GM12891 (cell line): ENCODE measurements around the gene MLXIP.

ENCODE experiments used
- POLR2A ChIP-seq: IDR thresholded peaks from 2 replicates; pipeline ENCODE4 v1.6.1; 2011; ENCODE audit warnings: low read depth, low read length, control low read depth
- SPI1 ChIP-seq: IDR thresholded peaks from 2 replicates; pipeline ENCODE4 v1.6.1; 2011; ENCODE audit warnings: low read depth, low read length, control low read depth
- TAF1 ChIP-seq: IDR thresholded peaks from 2 replicates; pipeline ENCODE4 v1.6.1; 2011; ENCODE audit warnings: low read depth, low read length, control low read depth

DNA sequence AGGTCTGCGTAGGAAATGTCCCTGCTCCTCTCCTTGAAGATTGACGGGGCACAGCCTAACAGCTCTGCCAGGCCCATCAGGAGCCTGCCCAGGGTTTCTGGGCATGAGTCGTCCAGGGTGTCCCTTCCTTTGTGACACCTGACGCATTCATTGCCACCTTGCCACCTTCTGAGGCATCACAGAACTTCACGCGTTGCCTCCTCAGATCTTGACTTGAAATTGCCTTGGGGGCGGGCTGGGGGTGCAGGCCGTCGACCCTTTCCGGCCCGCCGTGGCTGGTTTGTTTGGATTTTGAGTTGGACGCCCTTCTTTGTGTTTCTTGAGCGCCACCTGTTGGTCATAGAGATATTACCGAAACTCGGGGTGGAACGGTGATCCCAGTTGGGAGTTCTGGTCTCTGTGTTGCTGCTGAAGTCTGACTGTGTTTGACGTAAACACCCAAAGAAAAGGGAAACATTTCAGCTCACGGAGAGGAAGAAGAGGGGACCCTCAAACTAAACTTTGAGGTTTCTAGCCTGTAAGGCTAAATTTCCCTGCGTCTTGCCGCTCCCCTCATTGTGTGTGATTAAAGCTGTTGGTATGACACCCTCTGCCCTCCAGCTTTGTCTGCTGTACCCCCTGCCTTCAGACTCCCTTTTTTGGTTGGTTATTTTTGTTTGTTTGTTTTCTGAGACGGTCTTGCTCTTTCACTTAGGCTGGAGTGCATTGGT is 44.6 kb downstream of the MLXIP start:
- TF ChIP-seq POLR2A = no peak
- TF ChIP-seq TAF1 = no peak
- no peak for TF ChIP-seq SPI1
